ENCODE measurements around the gene ERC1.
A peak's percentile ranks its signal among the peaks of the same experiment; 100 is the strongest.

GRCh38 chr12:1531153-1531653, 540.2 kb downstream of the ERC1 start:
- no peak for TF ChIP-seq POLR2AphosphoS5 (IDR thresholded peaks at IDR 0.05; ENCODE audit: borderline replicate concordance, low read depth, low read length)
- peak; percentile 99 for TF ChIP-seq EZH2 (IDR thresholded peaks at IDR 0.05)
